Activated CD8-positive, alpha-beta memory T cell treated with anti-CD3 and anti-CD28 coated beads for 1 hour (primary cell): Measurements from ENCODE around the gene PPARD.

ENCODE experiments used
- DNase-seq, 2 donors: peaks; one replicate each; pipeline ENCODE4 v3.0.0-alpha.2; 2020; ENCODE audit warnings: low read depth in 1 of 2; ENCODE audit errors: extremely low read depth in 1 of 2

PPARD gene

GRCh38 chr6:35465646-35466045 lies 123.3 kb downstream of the PPARD start:
- no peak for DNase-seq

- DNase-seq: peak; percentile 91 to 95
Measured at GRCh38 chr6:35468181-35468979, 126.0 kb downstream of the PPARD start, which contains the start of gene RPL10A. TSS of gene RPL10A (plus strand) at chr6:35468401. CDS start at chr6:35468435, 34 bp downstream.

DNA sequence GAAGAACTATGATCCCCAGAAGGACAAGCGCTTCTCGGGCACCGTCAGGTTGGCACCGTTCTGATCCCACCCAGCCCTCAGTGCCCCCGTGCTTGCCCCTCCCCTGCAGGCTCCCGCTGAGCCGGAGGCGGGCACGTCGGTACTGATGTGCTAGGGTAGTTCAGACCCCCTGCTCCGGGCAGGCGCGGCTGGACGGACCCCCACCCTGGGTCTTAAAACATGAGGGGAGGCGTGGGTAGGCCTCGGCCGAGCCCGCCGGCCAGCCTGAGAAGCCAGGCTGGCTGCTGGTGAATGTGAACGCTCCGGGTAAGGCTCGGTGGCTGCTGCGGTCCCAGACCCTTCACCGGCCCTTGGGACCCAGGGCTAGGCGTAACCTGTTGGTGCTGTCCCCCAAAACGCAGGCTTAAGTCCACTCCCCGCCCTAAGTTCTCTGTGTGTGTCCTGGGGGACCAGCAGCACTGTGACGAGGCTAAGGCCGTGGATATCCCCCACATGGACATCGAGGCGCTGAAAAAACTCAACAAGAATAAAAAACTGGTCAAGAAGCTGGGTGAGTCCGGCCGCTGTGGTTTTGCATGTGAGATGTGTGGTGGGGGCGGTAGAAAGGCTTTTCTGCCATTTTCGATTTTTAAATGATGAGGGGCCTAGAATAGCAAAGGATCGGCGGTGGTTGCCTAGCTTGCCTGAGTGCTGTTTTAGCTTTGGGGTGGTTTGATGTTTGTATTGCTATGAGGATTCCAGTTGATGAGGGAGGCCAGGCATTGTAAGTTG lies 126.8 kb downstream of the PPARD start:
- no peak for DNase-seq

DNA sequence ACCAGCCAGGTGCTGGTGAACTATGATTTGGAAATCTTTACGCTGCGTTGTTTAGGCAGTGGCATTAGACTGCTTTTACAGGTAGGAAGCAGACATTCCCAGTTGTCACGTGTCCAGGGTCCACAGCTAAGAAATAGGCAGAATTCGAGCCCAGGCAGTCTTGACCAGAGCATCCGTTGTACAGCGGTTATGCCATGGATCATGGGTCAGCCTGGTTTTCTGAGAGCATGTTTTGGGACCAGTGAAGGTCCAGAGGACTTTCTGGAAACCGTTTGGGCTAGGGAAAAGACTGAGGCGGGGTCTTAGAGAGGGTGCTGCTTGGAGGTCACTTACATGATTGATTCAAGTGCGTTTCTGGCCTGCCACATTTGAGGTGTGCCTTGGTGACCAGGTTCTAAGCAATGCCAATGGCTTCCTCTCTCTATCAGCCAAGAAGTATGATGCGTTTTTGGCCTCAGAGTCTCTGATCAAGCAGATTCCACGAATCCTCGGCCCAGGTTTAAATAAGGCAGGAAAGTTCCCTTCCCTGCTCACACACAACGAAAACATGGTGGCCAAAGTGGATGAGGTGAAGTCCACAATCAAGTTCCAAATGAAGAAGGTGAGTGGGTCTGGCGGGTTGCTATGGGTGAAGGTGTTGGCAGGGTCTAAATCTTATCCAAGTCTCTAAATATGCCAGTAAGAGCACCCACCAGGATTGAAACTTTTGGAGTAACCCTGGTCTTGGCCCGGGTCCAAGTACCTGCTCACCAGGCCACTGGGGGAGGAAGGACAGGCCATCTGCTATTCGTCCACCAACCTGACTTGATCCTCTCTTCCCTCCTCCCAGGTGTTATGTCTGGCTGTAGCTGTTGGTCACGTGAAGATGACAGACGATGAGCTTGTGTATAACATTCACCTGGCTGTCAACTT lies 127.6 kb downstream of the PPARD start:
- DNase-seq: no peak

- no peak for DNase-seq
Measured at GRCh38 chr6:35470663-35471120, 128.3 kb downstream of the PPARD start.

- no peak for DNase-seq
Measured at GRCh38 chr6:35471836-35472345, 129.5 kb downstream of the PPARD start.

GRCh38 chr6:35473075-35473849 lies 130.9 kb downstream of the PPARD start:
- DNase-seq: no peak

DNA sequence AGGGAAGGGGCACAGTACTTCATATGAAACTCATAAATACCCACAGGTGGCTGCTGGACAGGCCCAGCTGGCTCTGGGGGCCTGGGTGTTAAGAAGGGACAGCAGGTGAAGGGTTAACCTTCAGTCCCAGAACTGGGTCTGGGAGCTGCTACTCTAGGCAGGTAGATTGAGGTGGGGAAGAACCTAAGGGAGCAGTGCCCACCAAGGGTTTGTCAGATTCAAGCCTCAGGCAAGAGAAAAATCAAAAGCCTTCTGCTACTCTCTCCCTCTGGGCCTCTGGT lies 131.4 kb downstream of the PPARD start:
- no peak for DNase-seq

GRCh38 chr6:35474131-35474941 lies 132.0 kb downstream of the PPARD start:
- DNase-seq: no peak

- no peak for DNase-seq
Measured at GRCh38 chr6:35474942-35475570, 132.7 kb downstream of the PPARD start.

GRCh38 chr6:35475573-35475972 lies 133.2 kb downstream of the PPARD start:
- no peak for DNase-seq

DNA sequence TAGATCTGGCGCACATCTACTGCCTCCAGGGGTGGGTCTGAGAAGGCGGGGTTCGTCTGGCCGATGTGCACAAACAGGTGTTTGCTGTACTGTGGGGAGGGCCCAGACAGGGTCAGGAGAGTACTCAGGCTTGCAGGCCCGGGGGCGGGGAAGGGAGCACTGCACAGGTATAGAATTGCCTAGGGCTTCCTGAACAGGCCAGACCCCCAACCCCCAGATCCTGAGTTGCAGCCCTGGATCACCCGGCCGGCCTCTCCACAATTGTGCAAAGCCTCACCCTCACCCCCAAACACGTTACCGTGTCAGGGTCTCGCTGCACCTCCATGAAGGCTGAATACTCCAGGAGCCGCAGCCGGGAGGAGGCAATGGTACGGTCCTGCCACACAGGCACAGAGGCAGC lies 133.6 kb downstream of the PPARD start:
- no peak for DNase-seq

DNA sequence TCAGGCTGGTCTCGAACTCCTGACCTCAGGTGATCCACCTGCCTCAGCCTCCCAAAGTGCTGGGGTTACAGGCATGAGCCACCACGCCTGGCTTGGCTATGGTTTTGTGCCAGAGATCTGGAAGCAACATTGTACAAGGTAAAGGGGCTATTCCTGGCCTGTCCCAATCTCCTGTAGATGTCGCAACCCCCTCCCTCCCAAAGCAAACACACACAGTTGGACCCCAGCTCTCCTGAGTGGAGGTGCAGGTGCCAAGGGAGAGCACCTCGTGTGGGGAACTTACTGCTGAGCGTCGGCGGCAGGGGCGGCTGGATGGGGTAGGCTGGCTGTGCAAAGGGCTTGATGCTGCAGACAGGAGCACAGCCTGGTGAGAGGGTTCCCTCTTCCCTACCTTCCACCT lies 134.7 kb downstream of the PPARD start:
- no peak for DNase-seq
